Hypothalamus (tissue), 51 donors: Measurements from ENCODE around the gene ST6GALNAC5.
A peak's percentile ranks its signal among the peaks of the same experiment; 100 is the strongest.
"Not testable (repeated sequence)": the region's sequence is repeated elsewhere in the genome, so short reads cannot be mapped to it uniquely, and the experiment has no call there.

Source experiments
- DNase-seq, 51 donors: peaks; one replicate each; lab custom pipeline; 2025; lab: John Stamatoyannopoulos, UW

The ST6GALNAC5 gene

DNA sequence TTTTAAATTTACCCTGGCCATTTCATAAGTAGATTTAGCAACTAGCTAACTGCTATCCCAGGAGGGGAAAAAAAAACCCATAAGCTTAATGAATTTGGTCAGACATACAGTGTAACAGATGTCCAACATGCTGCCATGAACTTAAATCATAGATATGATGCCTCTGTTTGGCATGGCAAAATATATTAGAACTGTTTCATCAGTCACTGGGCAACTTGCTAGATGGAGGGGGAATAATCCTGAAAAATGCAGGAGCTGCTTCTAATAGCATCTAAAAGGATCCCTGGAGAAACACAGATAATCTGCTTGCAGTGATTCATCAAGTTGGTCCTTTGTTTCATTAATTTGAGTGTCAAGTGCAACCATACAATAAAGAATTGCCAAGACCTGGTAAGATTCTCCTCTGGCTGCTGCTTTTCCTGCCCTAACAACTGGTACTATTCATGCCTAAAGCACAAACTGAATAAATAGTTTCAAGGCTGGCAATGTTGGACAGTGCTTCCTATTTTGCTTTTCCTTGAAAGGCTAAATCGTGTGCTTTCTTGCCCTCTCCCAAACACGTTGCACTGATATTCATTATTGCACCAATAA lies 1.5 kb upstream of the ST6GALNAC5 start:
- peak in 1 of 51 donors; percentile 35 for DNase-seq

DNA sequence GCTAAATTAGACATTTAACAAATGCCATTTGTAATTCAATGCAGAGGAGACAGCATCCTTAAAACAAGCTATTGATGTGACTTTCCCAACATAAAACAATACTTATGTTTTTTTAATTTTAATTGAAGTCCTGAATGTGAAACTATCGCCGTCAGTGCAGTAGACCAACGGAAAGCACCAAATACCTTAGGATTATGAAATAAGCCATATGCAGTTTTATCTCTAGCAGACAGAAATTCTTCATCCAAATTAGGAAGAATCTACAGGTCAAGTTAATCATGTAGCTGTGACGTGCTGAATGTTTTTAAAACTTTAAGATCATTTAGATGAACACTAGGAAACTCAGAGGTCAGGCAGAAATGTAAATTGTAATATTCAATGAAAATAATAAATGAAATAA lies 714 bp upstream of the ST6GALNAC5 start:
- DNase-seq = no peak

- peak in 35 of 51 donors; percentile 2 to 60 (median 27) for DNase-seq
These were observed 1.0 kb downstream of the ST6GALNAC5 start for GRCh38 chr1:76868154-76868882.

DNA sequence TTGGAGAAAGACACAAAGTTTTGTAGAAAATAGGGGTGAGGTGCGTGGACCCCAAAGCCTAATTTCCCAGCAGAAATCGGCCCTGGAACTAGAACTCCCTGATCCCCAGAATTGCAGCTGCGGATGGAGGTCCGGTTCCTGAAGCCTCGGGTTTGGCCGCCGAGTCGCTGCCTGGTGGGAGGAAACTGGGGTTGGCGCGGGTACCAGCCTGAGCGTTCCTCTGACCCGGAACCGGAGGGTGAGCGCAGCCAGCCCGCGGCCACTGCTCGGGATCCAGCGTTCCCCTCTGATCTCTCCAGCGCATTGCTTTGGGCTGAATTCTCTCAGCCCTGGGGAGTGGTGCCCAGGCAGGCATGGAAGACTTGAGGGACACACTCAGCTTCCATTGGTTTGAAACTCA lies 1.6 kb downstream of the ST6GALNAC5 start:
- DNase-seq = peak in 11 of 51 donors; percentile 1 to 34 (median 5)

DNA sequence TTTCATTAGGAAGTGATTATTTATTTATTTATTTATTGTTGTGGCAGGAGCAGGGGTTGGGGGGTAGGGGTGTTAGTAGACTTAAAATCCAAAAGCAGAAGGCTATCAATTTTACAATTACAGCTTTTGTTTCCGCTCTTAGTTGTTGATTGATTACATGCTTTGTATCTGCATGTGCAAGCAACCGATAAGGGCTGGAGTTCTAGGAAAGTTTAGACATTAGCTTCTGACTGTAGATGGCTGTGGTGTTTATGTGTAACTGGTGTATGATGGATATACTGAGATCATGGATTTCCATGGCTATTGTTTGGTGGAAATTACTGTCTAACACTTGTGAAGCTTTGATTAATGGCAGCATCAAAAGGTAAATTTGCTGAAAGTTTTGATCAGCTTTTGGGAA lies 2.8 kb downstream of the ST6GALNAC5 start:
- no peak for DNase-seq

GRCh38 chr1:76871355-76871974 lies 4.2 kb downstream of the ST6GALNAC5 start:
- DNase-seq = no peak

GRCh38 chr1:76872944-76873343 lies 5.7 kb downstream of the ST6GALNAC5 start:
- no peak for DNase-seq

DNA sequence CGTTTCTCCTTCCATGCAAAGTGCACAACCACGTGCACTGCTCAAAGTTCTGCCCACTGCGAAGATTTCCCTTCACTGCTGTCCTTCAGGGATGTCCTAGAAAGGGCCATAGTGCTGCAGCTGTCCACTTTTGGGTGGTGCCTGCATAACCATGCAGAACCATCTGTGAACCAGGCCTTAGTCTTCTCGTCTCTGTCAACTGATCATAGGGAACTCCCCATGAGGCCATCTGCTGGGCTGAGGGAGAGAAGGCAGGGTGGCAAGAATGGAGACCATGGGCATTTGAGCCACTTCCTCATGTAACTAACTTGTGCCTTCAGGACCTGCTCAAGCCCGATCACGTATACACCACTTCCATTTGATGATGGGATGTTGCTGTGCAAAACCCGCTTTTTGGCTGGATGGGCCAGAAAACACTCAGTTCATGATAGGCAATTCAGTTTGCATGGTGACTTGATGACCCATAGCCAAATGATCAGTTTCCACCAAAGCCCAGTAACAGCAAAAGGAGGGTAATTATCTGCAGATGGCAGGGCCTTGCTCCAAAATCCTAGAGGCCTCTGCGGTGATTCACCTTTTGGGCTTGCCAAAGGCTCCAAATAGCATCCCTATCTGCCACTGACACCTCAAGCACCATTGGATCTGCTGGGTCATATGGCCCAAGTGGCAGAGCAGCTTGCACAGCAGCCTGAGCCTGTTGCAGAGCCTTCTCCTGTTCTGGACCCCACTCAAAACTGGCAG lies 9.5 kb downstream of the ST6GALNAC5 start:
- DNase-seq = no peak

GRCh38 chr1:76879014-76879413 lies 11.7 kb downstream of the ST6GALNAC5 start:
- not testable (repeated sequence) for DNase-seq

DNA sequence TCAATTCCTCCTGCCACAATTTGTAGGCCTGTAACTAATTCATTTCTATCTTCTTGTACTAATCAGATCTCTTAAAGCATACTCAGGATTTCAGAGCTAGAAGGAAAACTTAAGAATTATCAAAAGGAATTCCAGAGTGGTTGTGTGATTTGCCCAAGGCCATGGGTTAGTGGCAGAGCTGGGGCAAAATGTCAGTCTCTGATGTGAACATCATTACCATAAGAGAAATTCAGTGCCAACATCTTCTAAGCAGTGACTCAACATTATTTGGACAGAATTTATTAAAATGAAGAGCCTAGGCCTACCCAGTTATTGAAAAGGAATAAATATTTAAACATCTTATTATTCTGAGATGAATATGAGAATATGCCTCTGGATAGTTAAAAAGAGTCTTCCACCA lies 14.5 kb downstream of the ST6GALNAC5 start:
- no peak for DNase-seq

DNA sequence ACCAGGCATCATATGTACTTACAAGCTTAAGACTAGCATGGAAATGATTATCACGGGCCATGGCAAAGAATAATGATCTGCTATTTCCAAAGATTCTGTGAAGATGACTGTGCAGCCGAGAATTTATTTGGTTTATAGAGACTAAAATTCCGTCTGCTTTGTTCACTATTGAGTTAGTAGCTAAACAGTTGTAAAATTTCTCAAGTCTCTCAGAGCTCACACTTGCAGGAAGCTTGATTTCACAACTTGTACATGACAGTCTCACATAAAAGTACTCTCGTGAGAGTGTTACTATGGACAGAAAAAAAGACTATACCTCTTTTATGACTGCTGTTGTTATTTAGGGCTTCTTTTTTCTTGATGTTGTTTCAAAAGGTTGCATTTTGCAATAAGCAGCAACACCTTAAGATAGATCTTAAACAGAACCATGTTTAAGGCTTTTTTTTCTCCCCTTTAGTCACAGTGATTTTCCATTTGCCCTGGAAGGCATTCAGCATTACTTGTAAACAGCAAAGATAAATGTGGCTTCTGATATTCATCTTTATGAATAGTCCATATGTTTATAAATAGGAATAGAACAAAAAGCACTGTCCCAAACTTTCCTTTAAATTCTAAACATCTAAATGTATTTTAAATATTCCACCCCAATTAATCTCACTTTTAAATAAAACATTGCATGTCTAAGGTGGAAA lies 24.8 kb downstream of the ST6GALNAC5 start:
- no peak for DNase-seq

DNA sequence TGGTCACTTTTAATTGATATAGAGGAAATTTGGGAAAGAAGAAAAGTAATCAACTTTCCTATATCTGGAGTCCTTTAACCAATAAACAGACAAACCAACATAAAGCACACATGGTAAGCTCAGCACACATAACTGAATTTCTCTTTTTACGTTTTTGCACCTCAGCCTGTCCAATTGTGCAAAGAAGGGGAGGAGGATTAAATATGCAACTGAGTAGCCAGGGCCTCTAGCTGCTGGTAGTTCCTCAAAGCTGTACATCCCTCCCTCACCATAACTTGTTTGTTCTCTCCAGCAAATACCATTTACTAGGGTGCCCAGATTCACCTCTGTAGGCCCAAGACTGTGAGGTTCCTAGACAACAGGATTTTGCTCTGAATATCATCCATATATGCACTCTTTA lies 25.4 kb downstream of the ST6GALNAC5 start:
- no peak for DNase-seq

GRCh38 chr1:76901158-76901767 lies 34.0 kb downstream of the ST6GALNAC5 start:
- DNase-seq = peak in 11 of 51 donors; percentile 0 to 26 (median 2)

DNA sequence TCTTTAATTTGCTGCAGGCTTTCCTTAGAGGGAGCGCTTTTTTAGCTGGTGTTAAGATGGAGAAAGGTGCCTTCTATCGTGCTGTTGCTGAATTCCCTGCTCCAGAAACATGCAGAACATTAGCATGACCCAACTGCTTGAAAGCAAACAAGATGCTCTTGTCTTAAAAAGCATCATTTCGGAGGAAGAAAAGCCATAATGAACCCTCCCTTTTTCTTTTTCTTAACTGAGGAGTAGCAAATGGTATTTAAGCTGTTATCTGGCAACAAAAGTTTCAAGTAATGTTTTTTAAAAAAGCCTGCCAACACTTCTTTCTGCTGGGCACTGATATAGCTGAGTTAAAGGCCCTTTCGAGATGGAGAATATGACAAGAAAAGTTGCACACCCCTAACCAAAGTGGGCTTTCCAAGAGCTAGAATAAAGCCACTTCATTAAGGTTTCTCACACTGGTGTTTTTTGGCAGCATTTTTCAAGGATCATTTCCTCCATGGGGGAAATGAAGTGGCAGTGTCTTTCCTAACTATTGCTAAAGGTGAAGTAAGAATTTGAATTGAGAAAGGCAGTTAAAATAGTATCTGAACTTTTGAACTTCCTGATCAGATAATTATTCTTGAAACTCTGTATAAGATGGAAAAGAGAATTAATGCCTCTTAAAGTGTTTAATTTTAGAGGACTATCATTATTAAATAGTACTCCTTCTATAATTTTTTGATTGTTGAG lies 38.8 kb downstream of the ST6GALNAC5 start:
- DNase-seq = no peak

DNA sequence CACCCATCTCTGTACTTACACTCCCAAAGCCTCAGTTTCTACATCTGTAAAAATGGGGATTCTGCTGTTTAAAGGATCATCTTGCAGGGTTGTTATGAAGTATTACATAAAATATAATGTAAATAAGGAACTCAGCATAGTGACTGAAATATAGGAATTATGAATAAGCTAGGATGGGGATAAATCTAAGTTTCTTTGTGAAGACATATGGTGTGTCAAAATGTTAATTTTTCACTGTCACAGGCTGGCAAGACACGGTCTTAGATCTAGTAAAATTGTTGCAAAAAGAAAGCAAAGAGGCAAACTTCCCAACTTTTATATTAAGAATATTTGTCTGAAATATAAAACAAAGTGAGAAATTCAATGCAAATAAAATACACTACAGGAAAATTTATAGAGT lies 42.0 kb downstream of the ST6GALNAC5 start:
- no peak for DNase-seq

DNA sequence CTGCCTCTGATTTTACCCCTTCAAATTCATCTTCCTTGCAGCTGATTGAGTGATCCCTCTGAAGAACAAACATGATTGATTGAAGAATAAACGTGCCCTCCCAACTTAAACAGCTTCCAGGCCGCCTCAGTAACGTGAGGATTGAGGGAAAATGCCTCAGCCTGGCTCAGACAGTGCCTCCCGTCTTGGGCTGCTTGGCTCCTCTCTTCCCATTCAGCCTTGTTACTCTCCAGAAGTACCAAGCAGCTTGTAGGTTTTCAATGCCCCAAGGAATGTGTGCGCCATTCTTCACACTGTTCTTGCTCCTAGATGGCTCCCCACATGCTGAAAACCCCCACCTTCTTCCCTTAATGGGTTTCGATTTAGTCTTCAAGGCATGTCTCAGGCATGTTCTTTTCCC lies 51.8 kb downstream of the ST6GALNAC5 start:
- no peak for DNase-seq

GRCh38 chr1:76921590-76921989 lies 54.3 kb downstream of the ST6GALNAC5 start:
- DNase-seq = no peak

DNA sequence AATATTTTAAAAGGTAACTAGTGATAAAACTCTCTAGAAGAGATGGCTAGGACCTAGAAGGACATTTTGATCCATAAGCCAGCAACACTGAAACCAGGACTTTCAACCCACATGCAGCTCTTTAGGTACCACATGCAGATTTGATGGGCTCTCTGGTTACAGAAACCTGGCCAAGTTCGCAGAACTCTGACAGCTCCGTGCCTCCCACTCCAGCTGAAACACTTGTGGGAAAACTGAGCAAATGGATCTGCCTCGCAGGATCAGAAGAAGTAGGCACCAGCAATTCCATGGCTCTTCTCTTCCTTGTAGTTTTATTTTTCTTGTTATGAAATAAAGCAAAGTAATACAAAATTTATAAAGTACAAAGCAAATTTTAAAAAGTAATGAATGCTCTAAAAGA lies 58.5 kb downstream of the ST6GALNAC5 start:
- DNase-seq = no peak

DNA sequence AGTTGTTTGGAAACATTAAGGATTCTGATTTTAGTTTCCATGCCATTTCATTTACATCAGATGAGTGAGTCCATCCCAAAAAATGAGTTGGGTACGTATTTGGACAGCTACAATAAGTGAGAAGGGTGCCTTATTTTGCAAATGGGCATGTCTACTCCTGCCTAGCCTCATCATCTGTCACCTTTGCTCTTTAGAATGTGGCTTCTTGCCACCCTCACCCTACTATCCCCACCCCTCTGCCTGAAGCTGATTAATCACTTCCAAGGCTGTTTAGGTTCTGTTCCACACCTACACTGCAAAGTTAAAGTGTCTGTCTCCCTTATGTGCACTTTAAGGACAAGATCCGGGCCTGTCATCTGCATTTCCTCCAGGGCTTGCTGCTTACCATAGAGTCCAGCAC lies 61.2 kb downstream of the ST6GALNAC5 start:
- DNase-seq = no peak

DNA sequence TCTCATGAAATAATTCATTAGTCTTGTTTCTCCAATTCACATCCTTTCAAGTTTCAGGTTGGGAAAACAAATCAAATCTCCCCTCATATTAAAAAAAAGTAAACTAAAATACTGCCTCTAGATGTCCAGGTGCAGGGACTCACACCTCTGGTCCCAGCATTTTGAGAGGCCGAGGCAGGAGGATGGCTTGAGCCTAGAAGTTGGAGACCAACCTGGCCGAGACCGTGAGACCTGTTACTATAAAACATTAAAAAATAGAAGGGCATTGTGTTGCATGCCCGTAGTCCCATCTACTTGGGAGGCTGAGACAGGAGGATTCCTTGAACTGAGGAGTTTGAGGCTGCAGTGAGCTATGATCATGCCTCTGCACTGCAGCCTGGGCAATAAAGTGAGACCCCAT lies 61.9 kb downstream of the ST6GALNAC5 start:
- DNase-seq = no peak
